MG63 (cell line): ENCODE measurements around the gene PPM1F. TPM values are rescaled to one million over a fixed set of nuclear protein-coding genes. Genes with fewer than 3 reads are reported as not detected.

ENCODE experiments used
- DNase-seq: peaks from one replicate; pipeline ENCODE4 v3.0.0-alpha.2; 2020
- H3K27me3 ChIP-seq: fragments of 250-450 bp; sonication (Bioruptor Pico); 2 replicates; pipeline ENCODE4 v1.5.1; 2020; ENCODE audit warnings: mild to moderate bottlenecking, moderate library complexity
- H3K36me3 ChIP-seq: fragments of 250-450 bp; sonication (Bioruptor Pico); 2 replicates; pipeline ENCODE4 v1.5.1; 2020; ENCODE audit warnings: mild to moderate bottlenecking, moderate library complexity
- H3K4me3 ChIP-seq: fragments of 250-450 bp; sonication (Bioruptor Pico); 2 replicates; pipeline ENCODE4 v1.5.1; 2020; ENCODE audit warnings: mild to moderate bottlenecking, moderate library complexity
- H3K9me3 ChIP-seq: fragments of 250-450 bp; sonication (Bioruptor Pico); 2 replicates; pipeline ENCODE4 v1.5.1; 2020; ENCODE audit warnings: mild to moderate bottlenecking, moderate library complexity
- total RNA-seq: library from RNA; depleted of rRNA; stranded (reverse); fragments of >200 nt; shearing (Covaris generic); gene quantifications from 2 replicates; pipeline ENCODE4 v1.2.3, GENCODE V29; 2014; ENCODE audit warnings: low replicate concordance

Gene PPM1F
- total RNA-seq, 1 experiment from 2014 or later, result 45.5 TPM

DNA sequence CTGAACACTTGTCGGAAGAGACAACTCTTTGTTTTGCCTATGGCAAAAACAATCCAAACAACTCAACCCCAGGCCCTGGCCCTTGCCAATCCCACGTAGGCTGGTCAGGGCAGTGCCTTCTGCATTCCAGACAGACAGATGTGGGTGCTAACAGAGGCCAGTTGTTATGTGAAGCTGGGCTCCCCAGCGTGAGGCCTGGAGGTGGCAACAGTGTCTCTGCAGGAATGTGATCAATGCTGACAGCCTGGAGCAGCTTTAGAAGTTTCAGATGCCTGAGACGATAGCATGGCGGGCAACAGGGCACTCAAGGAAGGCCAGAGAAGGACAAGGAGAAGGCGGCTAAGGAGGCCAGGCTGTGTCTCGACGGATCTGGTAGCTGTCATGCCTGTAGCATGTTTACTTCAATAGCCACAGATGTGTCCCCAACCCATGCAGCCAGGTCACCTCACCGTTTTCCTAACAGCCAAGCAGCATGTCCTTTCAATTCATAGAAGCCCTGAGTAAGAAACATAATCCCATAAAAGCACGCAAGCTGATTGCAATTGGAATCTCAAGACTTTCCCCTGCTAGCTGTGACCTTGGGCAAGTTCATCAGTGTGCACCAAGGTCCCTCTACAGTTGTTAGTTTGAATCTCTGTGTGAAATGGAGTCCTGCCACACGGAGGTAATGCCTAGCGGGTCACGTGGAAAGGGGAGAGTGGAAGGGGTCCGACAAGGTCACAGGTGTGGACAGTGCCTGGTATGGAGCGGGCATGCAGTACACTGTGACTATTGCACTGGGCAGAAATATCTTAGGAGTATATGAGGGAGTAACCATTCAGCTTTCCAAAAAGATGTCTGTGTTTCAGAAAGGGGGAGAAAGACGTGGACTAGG, 14.2 kb upstream of the PPM1F start:
- H3K27me3 ChIP-seq, result no peaks in the 10 kb centered on the region
- peaks cover 58% of the 10 kb centered on the region for H3K36me3 ChIP-seq
- no peak for DNase-seq

GRCh38 chr22:21965762-21966288, 13.2 kb upstream of the PPM1F start:
- Histone ChIP-seq H3K4me3 (no peak overlapping the region), H3K27me3 (no peaks in the 10 kb centered on the region), H3K36me3 (peaks cover 58% of the 10 kb centered on the region), H3K9me3 (no peaks in the 10 kb centered on the region)
- no peak for DNase-seq

More for the DNA sequence above, 14.2 kb upstream of the PPM1F start:
- no peaks in the 10 kb centered on the region for H3K9me3 ChIP-seq
- no peak overlapping the region for H3K4me3 ChIP-seq

GRCh38 chr22:21964918-21965484, 12.4 kb upstream of the PPM1F start:
- no peak overlapping the region for H3K4me3 ChIP-seq
- peaks cover 51% of the 10 kb centered on the region for H3K36me3 ChIP-seq
- H3K27me3 ChIP-seq, result no peaks in the 10 kb centered on the region
- no peaks in the 10 kb centered on the region for H3K9me3 ChIP-seq
- no peak for DNase-seq

GRCh38 chr22:21964234-21964633, 11.6 kb upstream of the PPM1F start:
- DNase-seq, result no peak
- H3K9me3 ChIP-seq, result no peaks in the 10 kb centered on the region
- H3K27me3 ChIP-seq, result no peaks in the 10 kb centered on the region
- H3K36me3 ChIP-seq, result peaks cover 47% of the 10 kb centered on the region
- H3K4me3 ChIP-seq, result no peak overlapping the region

- Histone ChIP-seq H3K9me3 (no peaks in the 10 kb centered on the region), H3K27me3 (no peaks in the 10 kb centered on the region), H3K36me3 (peaks cover 44% of the 10 kb centered on the region), H3K4me3 (no peak overlapping the region)
- DNase-seq, result no peak
These were observed 11.2 kb upstream of the PPM1F start for GRCh38 chr22:21963790-21964211.

DNA sequence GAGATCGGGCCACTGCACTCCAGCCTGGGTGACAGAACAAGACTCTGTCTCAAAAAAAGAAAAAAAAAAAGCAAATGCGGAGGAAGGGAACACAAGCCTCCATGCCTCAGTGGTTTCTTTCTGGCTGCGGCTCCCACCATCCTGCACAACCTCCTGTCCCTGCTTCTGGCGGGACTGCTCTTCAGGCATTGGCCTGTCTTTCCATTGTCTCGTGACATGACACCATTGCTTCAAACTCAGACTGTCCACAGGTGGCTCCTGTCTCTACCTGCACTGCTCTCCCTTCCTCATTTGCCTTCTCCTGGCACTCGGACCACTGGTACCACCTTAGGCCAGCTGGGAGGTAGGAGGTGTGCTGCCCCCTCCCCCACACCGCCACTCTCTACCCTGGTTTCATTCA, 10.6 kb upstream of the PPM1F start:
- no peak for DNase-seq
- Histone ChIP-seq H3K4me3 (no peak overlapping the region), H3K9me3 (no peaks in the 10 kb centered on the region), H3K27me3 (no peaks in the 10 kb centered on the region), H3K36me3 (peaks cover 44% of the 10 kb centered on the region)

GRCh38 chr22:21962655-21962949, 10.0 kb upstream of the PPM1F start:
- Histone ChIP-seq H3K4me3 (no peak overlapping the region), H3K27me3 (no peaks in the 10 kb centered on the region), H3K9me3 (no peaks in the 10 kb centered on the region), H3K36me3 (peaks cover 37% of the 10 kb centered on the region)
- no peak for DNase-seq

DNA sequence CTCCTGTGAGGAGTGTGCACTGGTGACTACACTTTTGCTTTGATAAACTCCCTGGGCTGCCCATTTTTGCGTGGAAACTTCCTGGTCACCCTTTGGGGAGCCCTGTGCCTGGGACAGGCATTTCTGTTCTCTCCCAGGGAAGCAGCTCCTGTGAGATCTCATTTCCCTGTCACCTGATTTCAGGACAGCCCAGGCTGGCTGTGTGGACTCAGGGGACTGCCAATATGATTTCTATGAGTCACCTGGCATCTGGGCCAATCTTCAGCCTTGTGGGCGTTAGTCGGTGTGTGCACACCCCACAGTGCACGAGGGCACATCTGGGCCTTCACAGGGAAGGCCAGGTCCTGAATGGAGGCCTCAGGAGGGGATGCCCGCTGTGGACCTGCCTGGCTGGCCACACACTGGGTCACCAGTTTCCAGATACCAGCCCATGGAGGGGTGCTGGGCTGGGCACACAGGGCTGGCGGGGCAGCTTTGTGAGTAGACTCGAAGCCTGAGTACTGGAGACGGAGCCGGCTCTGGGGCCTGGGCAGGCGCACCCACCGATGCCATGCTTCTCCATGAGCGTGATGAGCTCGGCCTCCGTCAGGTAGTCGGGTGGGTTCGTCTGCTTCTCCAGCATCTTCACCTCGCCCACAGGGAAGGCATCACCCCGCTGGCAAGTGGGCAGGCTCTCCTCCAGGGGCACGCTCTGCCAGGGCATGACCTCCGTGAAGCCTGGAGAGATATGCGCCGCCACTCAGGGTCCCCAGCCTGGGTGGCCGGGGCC, 9.4 kb upstream of the PPM1F start:
- peaks cover 32% of the 10 kb centered on the region for H3K36me3 ChIP-seq
- no peaks in the 10 kb centered on the region for H3K9me3 ChIP-seq
- DNase-seq, result peak; percentile 71
- no peaks in the 10 kb centered on the region for H3K27me3 ChIP-seq
- H3K4me3 ChIP-seq, result no peak overlapping the region

- no peak overlapping the region for H3K4me3 ChIP-seq
- no peaks in the 10 kb centered on the region for H3K27me3 ChIP-seq
- no peak for DNase-seq
- no peaks in the 10 kb centered on the region for H3K9me3 ChIP-seq
- peaks cover 26% of the 10 kb centered on the region for H3K36me3 ChIP-seq
These were observed 8.6 kb upstream of the PPM1F start for GRCh38 chr22:21961127-21961867.

GRCh38 chr22:21960200-21961126, 7.8 kb upstream of the PPM1F start:
- no peaks in the 10 kb centered on the region for H3K9me3 ChIP-seq
- H3K36me3 ChIP-seq, result peaks cover 26% of the 10 kb centered on the region
- no peaks in the 10 kb centered on the region for H3K27me3 ChIP-seq
- DNase-seq, result no peak
- no peak overlapping the region for H3K4me3 ChIP-seq

- Histone ChIP-seq H3K4me3 (no peak overlapping the region), H3K9me3 (no peaks in the 10 kb centered on the region), H3K27me3 (no peaks in the 10 kb centered on the region), H3K36me3 (peaks cover 25% of the 10 kb centered on the region)
- no peak for DNase-seq
These were observed 6.8 kb upstream of the PPM1F start for GRCh38 chr22:21959274-21960074.

DNA sequence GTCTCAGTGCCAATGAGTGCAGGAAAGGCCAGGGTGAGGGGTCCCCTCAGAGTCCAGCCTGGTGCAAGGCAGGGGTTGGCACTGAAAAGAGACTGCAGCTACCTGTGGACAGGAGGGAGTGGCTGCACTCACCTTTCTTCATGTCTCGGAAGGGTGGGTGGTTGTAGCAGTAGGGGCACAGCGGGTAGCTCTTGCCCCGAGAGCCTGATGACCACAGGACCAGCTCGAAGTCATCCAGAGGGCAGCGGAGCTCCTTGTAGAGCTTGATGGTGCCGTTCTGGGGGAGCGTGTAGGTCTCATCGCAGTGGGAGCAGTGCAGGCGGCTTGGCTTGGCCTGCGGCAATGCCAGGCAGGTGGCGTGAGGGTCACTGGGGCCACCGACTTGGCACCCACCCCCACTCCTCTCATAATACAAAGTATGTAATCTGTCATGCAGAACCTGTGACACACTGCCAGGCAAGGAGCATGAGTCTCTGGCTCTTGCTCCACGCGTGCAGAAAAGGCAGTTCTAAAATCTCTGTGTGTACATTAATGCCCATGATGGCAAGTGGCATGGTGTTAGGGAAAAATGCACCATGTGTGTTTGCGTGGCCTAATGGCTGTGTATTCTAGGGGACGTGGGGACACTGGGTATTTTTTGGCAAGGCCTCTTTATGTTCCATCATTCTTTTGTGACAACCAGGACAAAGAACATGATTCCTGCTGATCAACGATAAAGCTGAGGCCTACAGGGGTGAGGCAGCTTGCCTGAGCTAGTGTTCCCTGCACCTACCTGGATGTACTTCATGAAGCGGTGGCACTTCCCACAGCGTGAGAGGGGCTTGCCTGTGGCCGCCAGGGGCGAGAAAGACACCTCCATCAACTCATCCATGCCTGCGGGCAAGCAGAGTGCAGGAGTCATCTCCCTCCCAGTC, 6.0 kb upstream of the PPM1F start:
- no peak for DNase-seq
- Histone ChIP-seq H3K4me3 (no peak overlapping the region), H3K36me3 (peaks cover 20% of the 10 kb centered on the region), H3K27me3 (no peaks in the 10 kb centered on the region), H3K9me3 (no peaks in the 10 kb centered on the region)

DNA sequence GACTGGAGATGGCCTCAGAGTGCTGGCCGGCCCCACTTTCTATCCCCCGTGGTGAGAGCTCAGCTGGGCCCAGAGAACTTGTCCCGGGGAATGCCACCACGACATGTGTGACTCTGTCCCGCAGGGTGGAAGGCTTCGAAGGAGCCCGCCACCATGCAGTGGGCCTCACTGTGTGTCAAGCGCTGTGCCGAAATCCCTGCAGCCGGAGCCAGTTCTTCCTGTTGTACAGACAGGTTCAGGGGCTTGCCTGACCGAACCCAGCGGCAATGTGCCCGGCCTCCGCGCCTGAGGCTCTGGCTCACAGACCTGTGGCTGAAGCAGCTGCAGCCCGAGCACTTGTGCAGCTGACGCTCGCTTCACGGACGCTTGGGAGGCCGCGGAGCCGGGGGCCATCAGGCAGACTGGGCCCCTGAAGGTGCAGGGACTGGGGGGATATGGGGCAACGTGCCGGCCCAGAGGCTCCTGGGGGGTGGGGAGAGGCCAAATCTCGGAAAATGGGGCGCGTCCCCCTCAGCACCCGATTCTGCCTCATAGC, 650 bp downstream of the PPM1F start:
- peak; percentile 38 for DNase-seq
- peaks cover 4% of the 10 kb centered on the region; the same call in 1 of the 2 replicates for H3K36me3 ChIP-seq
- H3K27me3 ChIP-seq, result no peaks in the 10 kb centered on the region
- H3K9me3 ChIP-seq, result no peaks in the 10 kb centered on the region
- H3K4me3 ChIP-seq, result peak overlapping the region; percentile 79

GRCh38 chr22:21951062-21951461, 1.6 kb downstream of the PPM1F start:
- no peaks in the 10 kb centered on the region for H3K9me3 ChIP-seq
- peaks cover 5% of the 10 kb centered on the region; the same call in 1 of the 2 replicates for H3K36me3 ChIP-seq
- no peak overlapping the region for H3K4me3 ChIP-seq
- DNase-seq, result no peak
- no peaks in the 10 kb centered on the region for H3K27me3 ChIP-seq
